ENCODE data around the gene NCEH1. TPM values are rescaled to one million over a fixed set of nuclear protein-coding genes. Genes with fewer than 3 reads are reported as not detected.

NCEH1 gene
- total RNA-seq, 1 donor from 2014 or later: 6.5 TPM

DNA sequence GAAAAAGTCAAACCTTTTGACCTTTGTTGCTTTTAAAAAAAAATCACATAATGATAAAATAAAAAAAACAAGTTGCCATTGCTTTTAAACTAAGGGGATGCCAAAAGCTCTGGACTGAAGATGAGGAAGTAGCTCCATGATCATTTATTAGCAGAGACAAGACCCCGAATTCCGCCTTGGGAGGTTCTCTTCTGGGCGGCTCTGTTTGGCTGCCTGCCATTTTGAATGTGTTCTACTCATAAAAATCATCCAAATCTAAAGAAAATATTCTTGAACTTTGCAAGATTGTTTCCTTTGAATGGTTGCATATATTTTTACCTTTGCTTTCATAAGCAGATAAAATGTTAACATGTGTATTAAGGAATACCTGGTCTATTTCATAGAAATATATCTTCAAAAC, 63.8 kb downstream of the NCEH1 start:
- H3K27me3 Mint-ChIP-seq (ENCODE audit: low read depth): no peaks in the 10 kb centered on the region
- H3K27ac Mint-ChIP-seq (ENCODE audit: unreplicated experiment): no peak overlapping the region
- H3K4me1 Mint-ChIP-seq (ENCODE audit: low read depth): peaks cover 10% of the 10 kb centered on the region
- H3K4me3 Mint-ChIP-seq (ENCODE audit: unreplicated experiment): no peak overlapping the region
- DNase-seq (ENCODE audit: low spot score): no peak
- H3K9me3 Mint-ChIP-seq (ENCODE audit: low read depth): no peaks in the 10 kb centered on the region
- TF ChIP-seq, protein P1, sequence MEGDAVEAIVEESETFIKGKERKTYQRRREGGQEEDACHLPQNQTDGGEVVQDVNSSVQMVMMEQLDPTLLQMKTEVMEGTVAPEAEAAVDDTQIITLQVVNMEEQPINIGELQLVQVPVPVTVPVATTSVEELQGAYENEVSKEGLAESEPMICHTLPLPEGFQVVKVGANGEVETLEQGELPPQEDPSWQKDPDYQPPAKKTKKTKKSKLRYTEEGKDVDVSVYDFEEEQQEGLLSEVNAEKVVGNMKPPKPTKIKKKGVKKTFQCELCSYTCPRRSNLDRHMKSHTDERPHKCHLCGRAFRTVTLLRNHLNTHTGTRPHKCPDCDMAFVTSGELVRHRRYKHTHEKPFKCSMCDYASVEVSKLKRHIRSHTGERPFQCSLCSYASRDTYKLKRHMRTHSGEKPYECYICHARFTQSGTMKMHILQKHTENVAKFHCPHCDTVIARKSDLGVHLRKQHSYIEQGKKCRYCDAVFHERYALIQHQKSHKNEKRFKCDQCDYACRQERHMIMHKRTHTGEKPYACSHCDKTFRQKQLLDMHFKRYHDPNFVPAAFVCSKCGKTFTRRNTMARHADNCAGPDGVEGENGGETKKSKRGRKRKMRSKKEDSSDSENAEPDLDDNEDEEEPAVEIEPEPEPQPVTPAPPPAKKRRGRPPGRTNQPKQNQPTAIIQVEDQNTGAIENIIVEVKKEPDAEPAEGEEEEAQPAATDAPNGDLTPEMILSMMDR (IDR thresholded peaks at IDR 0.05): no peak
- H3K36me3 Mint-ChIP-seq (ENCODE audit: low read depth): no peaks in the 10 kb centered on the region

DNA sequence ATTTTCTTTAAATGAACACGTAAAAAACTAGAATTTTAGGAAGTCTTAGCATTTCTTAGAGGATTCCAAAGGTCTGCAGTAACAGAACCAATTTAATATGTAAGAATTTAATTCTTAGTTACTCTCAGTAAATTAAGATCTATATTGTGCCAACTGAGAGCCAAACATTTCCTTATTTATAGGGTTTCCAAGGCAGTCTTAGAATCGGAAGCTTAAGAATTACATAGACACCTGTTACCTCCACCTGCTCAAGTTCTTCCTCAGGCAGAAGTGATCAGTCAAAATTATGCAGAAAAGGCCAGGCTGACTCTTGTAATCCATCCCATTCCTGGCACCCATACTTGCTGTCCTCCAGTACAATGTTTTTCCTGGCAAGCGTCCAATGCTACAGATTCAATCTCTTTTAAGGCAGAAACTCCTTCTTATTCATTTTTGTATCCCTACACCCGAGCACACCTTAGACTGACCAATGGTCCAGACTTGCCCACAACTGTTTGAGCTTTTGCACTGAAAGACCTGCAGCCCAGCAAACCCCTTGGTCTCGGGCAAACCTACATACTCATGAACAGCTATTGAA, 64.3 kb downstream of the NCEH1 start:
- no peak overlapping the region for H3K4me3 Mint-ChIP-seq (ENCODE audit: unreplicated experiment)
- H3K27ac Mint-ChIP-seq (ENCODE audit: unreplicated experiment): no peak overlapping the region
- no peaks in the 10 kb centered on the region for H3K9me3 Mint-ChIP-seq (ENCODE audit: low read depth)
- H3K4me1 Mint-ChIP-seq (ENCODE audit: low read depth): peaks cover 10% of the 10 kb centered on the region
- peaks cover 4% of the 10 kb centered on the region for H3K36me3 Mint-ChIP-seq (ENCODE audit: low read depth)
- no peaks in the 10 kb centered on the region for H3K27me3 Mint-ChIP-seq (ENCODE audit: low read depth)
- TF ChIP-seq, protein P1 (IDR thresholded peaks at IDR 0.05): no peak
- no peak for DNase-seq (ENCODE audit: low spot score)

DNA sequence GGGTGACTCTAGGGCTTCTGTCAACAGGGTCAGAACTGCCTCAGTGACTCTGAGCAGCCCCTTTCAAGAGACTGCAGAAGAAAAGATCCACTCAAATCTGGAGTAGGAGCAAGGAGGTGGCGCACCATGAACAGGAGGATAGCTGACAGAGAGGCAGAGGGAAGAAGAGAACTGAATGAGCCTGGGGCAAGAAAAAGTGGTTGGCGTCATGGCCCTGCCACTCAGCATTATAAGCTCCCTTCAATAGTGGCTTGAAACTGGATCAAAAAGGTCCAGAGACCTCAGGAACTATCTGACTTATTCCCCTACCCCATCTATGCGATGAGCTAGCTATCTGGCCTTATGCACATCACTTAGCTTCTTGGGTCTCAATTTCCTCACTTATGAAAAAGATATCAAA, 66.6 kb downstream of the NCEH1 start:
- TF ChIP-seq, protein P1 (IDR thresholded peaks at IDR 0.05): no peak
- DNase-seq (ENCODE audit: low spot score): no peak
- no peak overlapping the region for H3K4me3 Mint-ChIP-seq (ENCODE audit: unreplicated experiment)
- H3K27ac Mint-ChIP-seq (ENCODE audit: unreplicated experiment): no peak overlapping the region
- H3K27me3 Mint-ChIP-seq (ENCODE audit: low read depth): no peaks in the 10 kb centered on the region
- peaks cover 9% of the 10 kb centered on the region for H3K4me1 Mint-ChIP-seq (ENCODE audit: low read depth)
- peaks cover 6% of the 10 kb centered on the region for H3K36me3 Mint-ChIP-seq (ENCODE audit: low read depth)
- no peaks in the 10 kb centered on the region for H3K9me3 Mint-ChIP-seq (ENCODE audit: low read depth)

DNA sequence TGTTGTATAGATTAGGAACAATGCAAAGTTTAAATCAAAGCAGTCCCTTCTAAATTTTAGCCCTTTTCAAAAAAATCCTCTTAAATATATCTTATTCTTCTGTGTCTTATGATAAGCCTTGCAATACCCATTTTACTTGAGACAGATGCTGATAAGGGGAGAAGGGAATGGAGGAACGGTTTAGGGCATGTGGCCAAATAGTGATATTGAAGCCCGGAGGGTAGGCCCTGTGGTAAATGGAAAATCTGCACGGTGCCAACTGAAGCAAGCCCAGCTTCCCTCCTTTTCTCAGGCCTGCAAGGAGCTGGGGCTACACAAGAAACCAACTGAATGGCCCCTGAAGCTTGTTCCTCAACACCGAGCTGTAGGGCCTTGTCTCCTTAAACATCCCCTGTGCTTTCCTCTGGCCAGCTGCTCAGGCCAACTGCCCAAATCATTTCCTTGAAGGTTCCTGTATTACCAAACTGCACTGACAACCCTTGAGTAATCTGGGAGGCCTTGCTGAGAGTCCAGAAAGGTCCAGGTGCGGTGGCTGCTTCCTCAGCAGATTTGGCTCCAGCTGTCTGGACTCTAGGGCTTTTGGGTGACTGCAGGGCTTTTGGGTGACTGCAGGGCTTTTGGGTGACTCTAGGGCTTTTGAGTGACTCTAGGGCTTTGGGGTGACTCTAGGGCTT, 67.2 kb downstream of the NCEH1 start:
- Mint-ChIP-seq H3K4me3 (ENCODE audit: unreplicated experiment) (no peak overlapping the region), H3K27me3 (ENCODE audit: low read depth) (no peaks in the 10 kb centered on the region), H3K4me1 (ENCODE audit: low read depth) (peaks cover 7% of the 10 kb centered on the region), H3K36me3 (ENCODE audit: low read depth) (peaks cover 6% of the 10 kb centered on the region), H3K9me3 (ENCODE audit: low read depth) (no peaks in the 10 kb centered on the region), H3K27ac (ENCODE audit: unreplicated experiment) (no peak overlapping the region)
- TF ChIP-seq, protein P1 (IDR thresholded peaks at IDR 0.05): no peak
- DNase-seq (ENCODE audit: low spot score): no peak

DNA sequence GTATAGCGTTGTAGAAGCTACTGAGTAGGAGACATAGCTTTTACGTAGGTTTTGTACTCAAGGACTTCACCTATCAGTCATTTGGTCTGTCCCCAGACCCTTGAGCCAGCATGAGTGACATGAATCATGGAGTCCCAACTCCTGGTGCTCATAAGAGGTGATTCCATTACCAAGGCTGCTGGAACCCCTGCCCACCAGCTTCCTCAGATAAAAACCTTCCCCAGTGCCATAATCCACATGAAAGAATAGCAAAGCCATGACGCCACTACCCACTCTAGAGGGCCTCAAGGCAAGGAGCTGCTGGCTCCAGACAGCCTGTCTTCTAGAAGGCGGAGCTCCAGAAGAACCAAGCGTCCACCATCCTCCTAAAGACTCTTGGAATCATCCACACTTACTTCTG, 69.6 kb downstream of the NCEH1 start:
- no peak for DNase-seq (ENCODE audit: low spot score)
- Mint-ChIP-seq H3K4me3 (ENCODE audit: unreplicated experiment) (no peak overlapping the region), H3K27me3 (ENCODE audit: low read depth) (no peaks in the 10 kb centered on the region), H3K4me1 (ENCODE audit: low read depth) (no peaks in the 10 kb centered on the region), H3K27ac (ENCODE audit: unreplicated experiment) (no peak overlapping the region), H3K36me3 (ENCODE audit: low read depth) (peaks cover 8% of the 10 kb centered on the region), H3K9me3 (ENCODE audit: low read depth) (no peaks in the 10 kb centered on the region)
- TF ChIP-seq, protein P1 (IDR thresholded peaks at IDR 0.05): no peak
